ENCODE measurements around the gene RPL32. TPM values are rescaled to one million over a fixed set of nuclear protein-coding genes. Genes with fewer than 3 reads are reported as not detected.
A peak's percentile ranks its signal among the peaks of the same experiment; 100 is the strongest.

Gene RPL32
- total RNA-seq, 1 experiment from 2014 or later = 1,643 TPM

GRCh38 chr3:12796171-12797123 lies 44.9 kb downstream of the RPL32 start, which contains the start of gene CAND2 (continued):
- TF ChIP-seq ZNF512 (CRISPR knock-in tag; IDR thresholded peaks at IDR 0.05; ENCODE audit: borderline replicate concordance) (no peak), EMX1 (CRISPR knock-in tag; IDR thresholded peaks at IDR 0.05) (no peak), JUN (CRISPR knock-in tag; IDR thresholded peaks at IDR 0.05) (no peak), ETV6 (CRISPR knock-in tag; IDR thresholded peaks at IDR 0.05) (no peak), RELA (CRISPR knock-in tag; IDR thresholded peaks at IDR 0.05; ENCODE audit: borderline replicate concordance) (no peak), ZNF232 (CRISPR knock-in tag; IDR thresholded peaks at IDR 0.05) (no peak), IRF2 (CRISPR knock-in tag; IDR thresholded peaks at IDR 0.05; ENCODE audit: borderline replicate concordance, low read depth) (no peak), ZNF219 (CRISPR knock-in tag; IDR thresholded peaks at IDR 0.05; ENCODE audit: borderline replicate concordance) (no peak), MYBL2 (CRISPR knock-in tag; IDR thresholded peaks at IDR 0.05) (no peak), ARID4B (CRISPR knock-in tag; IDR thresholded peaks at IDR 0.05; ENCODE audit: borderline replicate concordance) (no peak), NFE2L1 (CRISPR knock-in tag; IDR thresholded peaks at IDR 0.05) (0 out of 2 replicates have a peak, but pooled peaks have one; percentile 33), GTF2I (CRISPR knock-in tag; conservative IDR thresholded peaks at IDR 0.05) (0 out of 2 replicates have a peak, but pooled peaks have one; percentile 49), CBFB (CRISPR knock-in tag; IDR thresholded peaks at IDR 0.05; ENCODE audit: low read depth) (no peak), NR2C2 (CRISPR knock-in tag; IDR thresholded peaks at IDR 0.05) (no peak), PRDM15 (CRISPR knock-in tag; IDR thresholded peaks at IDR 0.05) (peak; percentile 58), E2F5 (CRISPR knock-in tag; IDR thresholded peaks at IDR 0.05) (peak; percentile 67; the same call in 1 of the 2 replicates)
